Breast epithelium (tissue), 3 donors: ENCODE data around the gene TPK1.

ENCODE experiments used
- POLR2A ChIP-seq: fragments of 450-650 bp; IDR thresholded peaks from one replicate; pipeline ENCODE4 v1.6.1; 2016; ENCODE audit warnings: antibody characterized with exemption, mild to moderate bottlenecking, moderate library complexity
- POLR2AphosphoS5 ChIP-seq, 3 donors: sonication (generic); formaldehyde crosslinking; IDR thresholded peaks; one replicate each; pipeline ENCODE4 v1.6.1; 2017; ENCODE audit warnings: antibody characterized with exemption in 3 of 3
- TF ChIP-seq, protein P1 (sequence below), 3 donors: fragments of 450-650 bp; IDR thresholded peaks; one replicate each; pipeline ENCODE4 v1.5.1; 2016 to 2017; ENCODE audit warnings: antibody characterized with exemption in 3 of 3, mild to moderate bottlenecking in 3 of 3, moderate library complexity in 3 of 3

DNA sequence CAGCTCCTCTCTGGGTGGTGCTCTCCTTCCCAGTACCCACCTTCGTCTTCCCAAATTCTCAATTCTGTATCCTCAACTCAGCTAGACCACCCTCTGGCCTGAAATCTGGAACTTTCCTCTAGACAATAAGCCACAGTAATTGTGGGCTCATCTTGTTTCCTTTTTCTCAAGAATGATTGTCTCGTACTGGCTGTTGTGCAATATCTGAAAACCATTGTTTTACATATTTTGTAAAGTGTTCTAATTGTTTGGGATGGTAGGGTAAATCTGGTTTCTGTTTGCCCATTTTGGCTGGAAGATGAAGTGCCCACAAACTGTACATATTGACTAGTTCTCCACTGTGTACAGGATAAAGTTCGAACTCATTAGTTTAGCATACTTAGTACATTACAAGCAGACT is 421.0 kb downstream of the TPK1 start:
- TF ChIP-seq, protein P1, sequence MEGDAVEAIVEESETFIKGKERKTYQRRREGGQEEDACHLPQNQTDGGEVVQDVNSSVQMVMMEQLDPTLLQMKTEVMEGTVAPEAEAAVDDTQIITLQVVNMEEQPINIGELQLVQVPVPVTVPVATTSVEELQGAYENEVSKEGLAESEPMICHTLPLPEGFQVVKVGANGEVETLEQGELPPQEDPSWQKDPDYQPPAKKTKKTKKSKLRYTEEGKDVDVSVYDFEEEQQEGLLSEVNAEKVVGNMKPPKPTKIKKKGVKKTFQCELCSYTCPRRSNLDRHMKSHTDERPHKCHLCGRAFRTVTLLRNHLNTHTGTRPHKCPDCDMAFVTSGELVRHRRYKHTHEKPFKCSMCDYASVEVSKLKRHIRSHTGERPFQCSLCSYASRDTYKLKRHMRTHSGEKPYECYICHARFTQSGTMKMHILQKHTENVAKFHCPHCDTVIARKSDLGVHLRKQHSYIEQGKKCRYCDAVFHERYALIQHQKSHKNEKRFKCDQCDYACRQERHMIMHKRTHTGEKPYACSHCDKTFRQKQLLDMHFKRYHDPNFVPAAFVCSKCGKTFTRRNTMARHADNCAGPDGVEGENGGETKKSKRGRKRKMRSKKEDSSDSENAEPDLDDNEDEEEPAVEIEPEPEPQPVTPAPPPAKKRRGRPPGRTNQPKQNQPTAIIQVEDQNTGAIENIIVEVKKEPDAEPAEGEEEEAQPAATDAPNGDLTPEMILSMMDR (IDR thresholded peaks at IDR 0.05): no peak
- TF ChIP-seq POLR2A: no peak
- TF ChIP-seq POLR2AphosphoS5 (IDR thresholded peaks at IDR 0.05): no peak
